Measurements from ENCODE around the gene RALB.
"Not testable (repeated sequence)": the region's sequence is repeated elsewhere in the genome, so short reads cannot be mapped to it uniquely, and the experiment has no call there.

Gene RALB

DNA sequence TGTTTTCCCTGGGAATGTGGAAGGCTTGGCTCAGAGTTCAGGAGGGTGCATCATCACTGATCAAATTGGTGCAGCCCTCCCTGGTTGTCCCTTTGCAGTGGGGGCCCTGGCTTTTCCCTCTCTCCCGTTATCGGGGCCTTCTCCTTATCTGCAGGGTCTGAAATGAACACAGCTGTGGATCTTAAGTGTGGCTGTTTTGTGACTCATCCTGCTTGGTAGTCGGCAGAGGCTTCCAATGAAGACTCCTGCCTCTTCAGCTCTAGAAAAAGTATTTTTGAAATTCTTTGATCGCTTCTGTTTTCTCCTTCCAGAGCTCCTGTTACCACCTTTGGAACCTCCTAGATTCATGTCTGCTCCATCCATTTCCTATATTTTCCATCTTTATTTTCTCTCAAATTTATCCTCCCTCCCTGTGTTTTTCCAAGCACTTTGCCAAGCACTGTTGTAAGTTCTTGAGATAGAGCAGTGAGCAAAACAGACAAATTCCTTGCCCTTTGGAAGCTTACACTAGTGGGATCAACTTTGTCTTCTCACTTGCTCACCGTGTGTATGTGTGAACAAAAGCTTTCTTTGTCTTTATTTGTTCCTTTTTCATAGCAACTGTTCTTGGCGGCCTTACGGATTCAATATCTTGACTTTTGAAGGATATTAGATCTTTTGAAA lies 45.7 kb downstream of the RALB start:
- no peak for DNase-seq

DNA sequence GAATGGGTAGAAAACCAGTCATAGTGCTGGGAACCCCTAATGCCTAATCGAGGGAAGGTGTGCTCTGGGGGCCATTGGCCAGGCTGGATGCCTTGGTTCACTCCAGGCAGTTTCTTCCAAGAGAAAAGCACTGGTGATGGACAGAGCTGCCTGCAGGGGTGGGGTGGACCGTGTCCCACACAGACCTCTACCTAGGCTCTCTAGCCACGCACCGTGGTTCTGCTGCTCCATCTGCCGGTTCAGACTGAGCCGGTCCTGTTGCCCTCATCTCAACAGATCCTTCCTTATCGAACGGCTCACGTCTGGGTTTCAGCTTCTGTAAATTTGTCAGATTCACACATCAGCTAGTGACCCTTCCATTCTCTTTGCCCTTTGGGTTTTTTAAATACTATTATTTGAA lies 46.4 kb downstream of the RALB start:
- DNase-seq, result no peak

DNA sequence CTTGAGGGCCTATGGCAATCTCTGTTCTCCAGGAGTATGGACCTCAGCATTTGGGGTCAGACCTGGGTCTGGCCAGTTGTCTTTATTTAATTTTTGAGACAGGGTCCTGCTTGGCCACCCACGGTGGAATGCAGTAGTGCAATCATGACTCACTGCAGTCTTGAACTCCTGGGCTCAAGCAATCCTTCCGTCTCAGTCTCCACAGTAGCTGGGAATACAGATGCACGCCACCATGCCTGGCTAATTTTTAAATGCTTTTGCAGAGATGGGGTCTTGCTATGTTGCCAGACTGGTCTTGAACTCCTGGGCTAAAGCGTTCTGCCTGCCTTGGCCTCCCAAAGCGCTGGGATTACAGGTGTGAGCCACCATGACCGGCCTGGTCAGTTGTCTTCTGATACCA lies 46.9 kb downstream of the RALB start:
- DNase-seq, result no peak

DNA sequence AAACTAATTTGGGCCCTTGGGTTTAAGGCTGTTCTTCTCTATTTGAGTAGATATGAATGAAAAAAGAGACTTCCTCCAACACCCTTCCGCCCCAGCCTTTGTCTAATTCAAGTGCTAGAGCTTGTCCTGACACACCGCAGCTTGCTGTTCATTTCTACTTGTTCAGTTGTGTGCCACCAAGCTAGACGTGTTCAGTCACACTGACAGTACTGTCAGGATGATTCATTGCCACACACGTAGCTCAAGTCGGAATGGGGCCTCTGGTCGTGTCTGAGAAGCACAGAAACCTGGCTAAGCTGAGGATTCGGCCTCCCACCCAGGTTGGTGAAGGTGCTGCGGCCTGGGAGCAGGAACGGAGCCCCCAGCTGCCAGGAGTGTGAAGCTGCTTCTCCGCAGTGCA lies 47.7 kb downstream of the RALB start:
- DNase-seq, result no peak

DNA sequence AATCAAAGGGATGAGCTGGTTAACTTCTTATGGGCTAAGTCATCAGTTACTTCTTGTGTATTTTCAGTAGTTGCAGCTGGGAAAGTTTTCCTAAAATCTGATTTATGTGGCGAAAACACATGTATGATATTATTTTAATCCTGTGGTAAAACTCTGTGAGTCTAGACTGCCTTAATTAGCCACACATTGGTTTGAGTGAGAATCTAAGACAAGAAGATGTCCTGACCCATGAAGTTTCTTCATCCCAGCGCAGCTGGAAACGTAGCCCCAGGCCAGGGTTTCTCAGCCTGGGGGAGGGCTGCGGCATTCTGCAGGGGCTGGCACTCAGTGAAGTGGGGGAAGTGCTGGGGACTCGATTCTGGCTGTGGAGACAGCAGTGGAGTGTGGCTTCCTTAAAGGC lies 48.6 kb downstream of the RALB start:
- no peak for DNase-seq

DNA sequence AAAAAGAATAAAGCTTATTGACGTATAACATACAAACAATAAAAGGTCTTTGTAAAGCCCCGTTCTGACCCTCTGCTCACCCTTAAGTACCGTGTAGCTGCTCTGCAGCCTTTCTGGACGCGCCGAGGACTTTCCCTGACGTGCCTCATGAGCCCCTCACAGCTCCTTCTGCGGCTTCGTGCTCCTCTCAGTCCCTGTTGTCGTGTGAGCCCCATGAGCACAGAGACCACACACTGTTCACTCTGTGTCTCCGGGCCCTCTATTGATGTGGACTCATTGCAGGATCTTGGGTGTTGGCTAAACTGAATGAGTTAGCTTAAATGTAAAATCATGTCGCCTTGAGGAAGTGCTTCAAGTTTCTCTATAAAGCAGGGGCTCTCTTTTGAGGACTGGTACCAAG lies 49.6 kb downstream of the RALB start:
- no peak for DNase-seq

DNA sequence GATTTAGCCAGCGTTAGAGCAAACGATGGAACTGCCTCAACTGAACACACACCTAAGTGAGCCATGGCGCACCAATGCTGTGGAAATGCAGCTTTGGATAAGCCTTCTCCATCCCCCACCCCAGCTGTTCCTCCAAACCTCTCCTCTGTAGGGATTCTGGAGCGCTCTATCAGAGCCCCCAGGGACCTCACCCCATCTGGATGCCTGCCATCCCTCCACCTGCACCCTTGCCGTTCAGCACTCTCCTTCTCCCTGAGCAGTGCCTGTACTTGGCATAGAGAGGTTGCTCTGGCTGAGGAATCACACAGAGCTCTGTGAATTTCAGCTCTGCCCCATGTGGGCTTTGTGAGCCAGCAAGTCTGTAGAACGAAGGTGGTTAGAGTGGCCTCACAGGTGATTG lies 50.5 kb downstream of the RALB start:
- DNase-seq, result no peak

DNA sequence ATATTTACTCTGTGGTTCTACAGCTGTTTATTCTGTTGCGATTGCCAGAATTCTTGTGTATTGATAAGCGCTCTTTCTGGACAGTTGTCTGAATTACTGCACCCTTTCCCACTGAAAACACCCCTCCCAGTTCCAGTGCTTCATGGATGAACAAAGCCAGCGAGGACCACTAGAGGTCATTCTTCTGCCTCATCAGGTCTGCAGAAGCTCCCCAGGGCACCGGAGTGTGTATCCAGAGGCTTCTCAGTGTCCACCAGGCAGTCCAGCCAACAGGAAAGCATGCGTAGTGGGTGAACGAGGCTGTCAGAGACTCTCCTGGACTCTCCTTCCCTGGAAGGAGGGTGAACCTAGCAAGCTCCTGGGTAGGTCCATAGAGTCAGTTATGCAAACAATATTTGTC lies 52.6 kb downstream of the RALB start:
- DNase-seq, result peak in 2 of 3 donors; percentile 11 to 17

DNA sequence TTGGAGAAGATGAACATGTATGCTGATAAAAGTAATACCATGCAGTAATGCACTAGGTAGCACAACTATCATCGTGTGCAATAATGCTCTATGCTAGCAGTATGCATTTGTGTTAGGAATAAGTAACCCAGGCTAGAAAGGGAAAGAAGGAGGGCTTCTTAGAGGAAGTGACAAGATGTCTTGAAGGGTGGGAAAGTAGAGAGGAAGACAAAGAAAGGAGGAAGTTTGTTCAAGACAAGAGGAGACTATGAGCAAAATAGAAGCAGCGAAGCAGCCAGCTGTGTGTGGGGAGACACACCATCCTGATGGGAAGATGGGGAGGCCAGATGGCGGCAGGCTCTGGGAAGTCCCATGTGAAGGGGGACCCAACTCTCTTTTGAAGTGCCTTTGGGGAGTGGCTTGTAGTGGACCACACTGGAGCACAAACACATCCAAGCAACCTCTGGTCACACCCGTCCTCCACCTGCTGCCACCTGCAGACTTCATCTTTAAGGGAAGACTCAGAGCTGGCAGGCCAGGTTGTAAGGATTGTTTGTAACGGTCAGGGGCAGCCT lies 53.4 kb downstream of the RALB start:
- peak; percentile 7 to 42 (median 24) for DNase-seq

DNA sequence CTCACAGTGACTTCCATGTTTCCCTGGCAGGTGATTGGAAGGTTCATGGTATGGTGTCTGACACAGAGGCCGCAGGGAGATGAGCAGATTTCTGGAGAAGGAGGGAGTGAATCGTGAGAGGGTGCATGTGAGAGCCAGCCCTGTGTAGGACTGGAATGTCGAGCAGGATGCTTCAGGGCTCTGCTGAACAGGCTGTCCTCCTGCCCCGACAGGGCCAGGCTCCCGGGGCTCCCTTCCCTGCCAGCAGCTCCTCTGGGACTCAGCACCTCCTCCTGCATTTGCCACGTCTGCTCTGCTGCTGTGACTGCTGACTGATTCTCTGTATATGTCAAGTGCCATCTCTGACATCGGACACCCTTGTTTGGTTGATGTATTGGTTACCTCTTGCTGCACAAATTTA lies 54.8 kb downstream of the RALB start:
- DNase-seq, result no peak

DNA sequence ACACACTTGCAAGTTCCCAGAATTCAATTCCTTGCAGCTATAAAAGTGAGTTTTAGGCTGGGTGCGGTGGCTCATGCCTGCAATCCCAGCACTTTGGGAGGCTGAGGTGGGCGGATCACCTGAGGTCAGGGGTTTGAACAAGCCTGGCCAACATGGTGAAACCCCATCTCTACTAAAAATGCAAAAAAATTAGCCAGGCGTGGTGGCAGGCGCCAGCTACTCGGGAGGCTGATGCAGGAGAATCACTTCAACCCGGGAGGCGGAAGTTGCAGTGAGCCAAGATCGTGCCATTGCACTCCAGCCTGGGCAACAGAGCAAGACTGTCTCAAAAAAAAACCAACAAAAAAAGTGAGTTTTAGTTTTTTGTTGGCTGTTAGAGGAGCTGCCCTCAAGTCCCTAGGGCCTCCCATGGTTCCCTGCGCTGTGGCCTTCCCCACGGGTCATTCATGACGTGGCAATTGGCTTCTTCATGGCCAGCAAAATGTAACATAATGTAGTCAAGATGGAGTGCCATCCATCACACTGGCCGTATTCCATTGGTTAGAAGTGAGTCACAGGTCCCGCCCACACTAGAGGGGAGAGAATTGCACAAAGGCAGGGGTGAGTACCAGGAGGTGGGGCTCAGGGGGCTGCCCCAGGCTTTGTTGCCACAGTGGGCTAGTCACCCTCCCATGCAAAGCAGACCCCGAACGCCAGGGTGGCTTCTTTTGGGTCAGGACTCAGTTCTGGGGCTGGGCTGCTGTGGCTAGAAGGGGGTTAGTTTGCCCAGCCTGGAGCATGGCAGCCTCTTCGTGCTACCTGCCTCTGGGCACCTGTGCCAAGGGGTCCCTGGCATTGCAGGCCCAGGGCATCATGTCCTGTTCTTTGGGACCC lies 55.6 kb downstream of the RALB start:
- DNase-seq, result peak; percentile 22 to 35 (median 31)

DNA sequence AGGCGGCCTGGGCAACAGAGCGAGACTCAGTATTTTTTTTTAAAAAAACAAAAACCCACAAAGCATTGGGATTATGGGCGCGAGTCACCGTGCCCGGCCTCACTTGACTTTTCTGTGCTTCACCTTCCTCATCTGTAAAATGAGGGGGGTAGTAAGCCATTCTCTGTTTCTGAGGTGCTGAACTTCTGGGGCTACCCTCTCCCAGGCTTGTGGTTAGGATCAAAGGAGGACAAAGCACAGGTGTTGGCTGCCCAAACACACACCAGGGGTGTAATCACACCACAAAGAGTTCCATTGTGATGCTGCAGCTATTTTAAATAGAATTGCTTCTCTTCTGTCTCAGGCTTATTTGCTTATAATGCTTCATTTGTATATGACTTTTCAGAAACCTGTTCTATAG lies 57.5 kb downstream of the RALB start:
- DNase-seq, result no peak

DNA sequence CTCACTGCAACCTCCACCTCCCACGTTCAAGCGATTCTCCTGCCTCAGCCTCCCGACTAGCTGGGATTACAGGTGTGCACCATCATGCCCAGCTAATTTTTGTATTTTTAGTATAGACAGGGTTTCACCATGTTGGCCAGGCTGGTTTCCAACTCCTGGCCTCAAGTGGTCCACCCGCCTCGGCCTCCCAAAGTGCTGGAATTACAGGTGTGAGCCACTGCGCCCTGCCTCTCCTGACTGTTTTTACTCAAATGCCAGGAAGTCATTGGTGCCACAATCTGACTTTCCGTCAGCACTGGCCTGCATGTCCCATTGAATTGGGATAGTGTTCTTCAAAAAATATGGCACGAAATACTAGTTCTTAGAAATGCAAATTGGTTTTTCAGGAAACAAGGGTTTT lies 58.2 kb downstream of the RALB start:
- not testable (repeated sequence) for DNase-seq

DNA sequence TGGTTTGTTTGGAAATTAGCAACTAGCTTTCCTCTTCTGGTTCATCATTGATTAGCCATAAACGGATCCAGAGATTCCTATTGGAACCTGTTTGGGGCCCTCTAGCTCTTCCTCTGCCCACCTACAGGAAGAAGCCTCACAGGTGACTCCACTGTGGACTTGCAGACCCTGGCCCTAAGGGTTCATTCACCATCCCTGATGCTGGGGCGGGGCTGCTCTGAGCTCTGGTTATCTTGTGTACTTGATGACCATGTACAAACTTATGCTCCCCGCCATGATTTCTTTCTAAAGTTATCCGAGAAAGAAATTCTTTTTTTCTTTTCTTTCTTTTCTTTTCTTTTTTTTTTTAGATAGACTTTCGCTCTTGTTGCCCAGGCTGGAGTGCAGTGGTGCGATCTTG lies 59.4 kb downstream of the RALB start:
- no peak for DNase-seq

DNA sequence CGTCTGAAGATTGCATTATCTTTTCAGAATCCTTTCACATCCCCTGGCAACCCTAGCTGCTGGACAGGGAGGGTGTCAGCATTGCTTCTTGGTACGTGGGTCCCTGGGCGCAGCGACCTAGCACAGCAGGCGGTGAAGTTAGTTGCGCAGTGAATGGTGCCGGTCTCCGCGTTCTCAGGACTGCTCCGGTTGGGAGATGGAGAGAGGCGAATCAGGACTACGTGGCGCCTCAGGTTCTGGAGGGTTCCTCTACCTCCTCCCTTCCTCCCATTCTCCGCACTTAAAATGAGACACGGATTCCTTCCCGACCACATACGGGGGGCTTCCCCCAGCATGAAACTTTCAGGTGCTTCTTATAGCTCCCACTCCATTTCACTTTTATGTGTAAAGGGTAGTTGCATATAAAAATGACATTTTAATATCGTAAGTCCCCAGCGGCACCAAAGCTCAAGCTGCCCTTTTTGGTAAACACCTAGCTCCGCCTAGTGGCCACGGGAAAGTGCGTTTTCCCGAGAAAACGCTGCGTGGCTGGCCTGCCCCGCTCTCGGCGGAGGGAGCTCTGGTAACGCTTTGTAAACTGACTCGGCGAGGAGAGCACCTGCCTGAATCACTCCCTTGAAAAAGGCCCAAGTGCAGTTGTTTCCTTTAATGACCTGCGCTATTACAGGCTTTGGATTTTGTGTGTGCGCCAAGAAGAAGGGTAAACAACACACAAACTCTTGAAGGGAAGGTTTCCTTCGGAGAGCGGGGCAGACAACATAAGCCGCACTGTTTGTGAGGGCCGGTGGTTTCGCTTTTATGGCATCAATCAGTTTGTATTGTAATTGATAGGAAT lies 60.4 kb downstream of the RALB start:
- peak; percentile 73 to 87 (median 84) for DNase-seq

DNA sequence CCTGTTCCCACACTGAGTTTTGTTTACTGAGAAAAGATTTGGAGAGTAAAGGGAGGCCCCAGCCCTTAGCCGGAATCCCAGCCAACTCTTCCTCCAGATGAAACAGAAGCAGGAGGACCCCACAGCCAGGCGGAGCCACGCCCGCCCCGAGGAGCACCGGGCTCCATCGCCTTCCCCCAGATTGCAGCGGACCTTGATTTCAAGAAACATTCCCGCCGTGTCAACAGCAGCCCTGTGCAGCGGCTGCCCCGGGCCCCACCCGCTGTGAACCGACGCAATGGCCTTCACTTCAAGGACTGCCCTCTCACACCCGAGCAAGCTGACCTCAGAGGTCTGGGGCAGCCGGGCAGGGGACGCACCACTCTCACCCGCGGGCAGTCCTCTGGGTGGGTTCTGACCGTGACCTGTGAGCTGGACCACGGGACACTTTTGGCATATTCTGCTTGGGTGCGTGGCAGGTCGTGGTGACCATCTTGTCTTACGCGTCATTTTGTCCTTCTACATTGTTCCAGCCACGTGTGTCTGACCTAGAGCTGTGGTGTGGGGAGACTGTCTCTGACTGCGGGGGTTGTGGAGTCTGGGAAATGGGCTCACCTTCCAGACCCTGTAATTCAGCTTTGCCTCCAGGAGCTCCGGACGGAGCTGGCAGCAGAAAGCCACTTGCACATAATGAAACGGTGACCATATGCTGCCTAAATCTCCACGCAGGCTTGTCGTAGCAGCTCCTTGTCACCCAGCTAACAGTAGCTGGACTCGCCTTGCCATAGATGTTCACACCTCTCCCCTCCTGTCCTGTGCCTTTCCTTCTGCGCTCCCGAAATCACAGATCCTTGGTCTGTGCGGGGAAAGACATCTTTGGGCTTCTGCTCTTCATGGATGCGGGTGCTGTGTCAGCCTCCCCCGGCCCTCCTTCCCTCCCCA lies 61.3 kb downstream of the RALB start:
- DNase-seq, result no peak

DNA sequence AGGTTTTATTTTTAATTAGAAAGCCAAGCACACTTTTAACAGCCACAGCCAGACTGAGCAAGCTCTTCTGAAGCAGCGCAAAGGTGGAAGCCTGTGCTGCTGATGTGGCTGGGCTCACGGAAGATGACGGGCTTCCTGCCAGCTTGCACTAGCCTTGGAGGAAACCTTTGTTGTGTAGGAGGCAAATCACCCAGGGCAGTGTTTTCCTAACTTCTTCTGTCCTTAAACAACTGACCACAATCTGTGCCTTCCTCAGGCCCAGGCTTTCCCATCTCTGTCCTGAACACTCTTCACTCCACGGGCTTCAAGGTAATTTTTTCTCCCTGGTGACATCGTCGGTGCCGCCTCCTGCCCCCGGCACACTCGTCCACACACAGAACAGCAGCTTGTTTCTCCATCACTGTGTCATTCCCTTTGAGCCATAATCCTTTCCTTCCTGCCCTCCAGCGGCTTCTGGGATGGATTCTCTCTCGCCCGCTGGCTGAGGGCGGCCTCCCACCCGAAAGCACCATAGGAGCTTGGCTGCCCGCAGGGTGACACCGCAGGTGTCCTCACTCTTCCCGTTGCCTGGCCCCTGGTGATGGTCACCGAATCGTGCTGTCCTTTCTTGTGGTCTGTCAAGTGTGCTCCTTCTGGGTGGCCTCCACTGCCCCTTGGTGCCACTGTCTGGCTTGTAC lies 62.2 kb downstream of the RALB start:
- peak in 1 of 3 donors; percentile 15 for DNase-seq

DNA sequence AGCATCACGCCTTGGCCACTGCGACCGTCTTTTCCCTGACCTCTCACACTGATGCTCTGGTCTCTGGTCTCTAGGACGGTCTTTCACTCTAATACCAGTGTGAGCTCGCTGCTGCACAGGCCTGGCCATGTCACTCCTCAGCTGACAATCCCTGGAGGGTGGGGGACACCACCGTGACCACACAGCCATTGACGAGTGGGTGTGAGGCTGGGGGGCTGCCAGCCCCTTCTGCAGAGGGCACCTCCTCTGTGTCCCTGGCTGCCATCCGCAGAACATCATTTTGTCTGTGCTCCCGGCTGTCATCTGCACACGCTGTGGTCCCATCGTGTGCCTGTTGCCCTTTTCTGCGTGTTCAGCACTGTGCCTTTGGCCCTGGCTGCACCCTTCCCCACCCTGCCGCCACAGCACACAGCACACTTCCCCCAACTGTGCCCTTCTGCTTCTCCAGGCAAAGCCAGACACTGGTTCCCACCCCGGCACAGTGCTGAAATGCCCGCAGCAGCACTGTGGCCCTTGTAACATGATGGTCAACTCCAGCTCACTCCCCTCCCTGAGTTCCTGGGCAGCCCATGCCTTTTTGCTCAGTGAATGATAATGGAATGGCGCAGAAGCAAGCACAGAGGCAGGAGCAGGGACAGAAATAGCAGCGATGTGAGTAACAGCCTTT lies 62.8 kb downstream of the RALB start:
- DNase-seq, result no peak

DNA sequence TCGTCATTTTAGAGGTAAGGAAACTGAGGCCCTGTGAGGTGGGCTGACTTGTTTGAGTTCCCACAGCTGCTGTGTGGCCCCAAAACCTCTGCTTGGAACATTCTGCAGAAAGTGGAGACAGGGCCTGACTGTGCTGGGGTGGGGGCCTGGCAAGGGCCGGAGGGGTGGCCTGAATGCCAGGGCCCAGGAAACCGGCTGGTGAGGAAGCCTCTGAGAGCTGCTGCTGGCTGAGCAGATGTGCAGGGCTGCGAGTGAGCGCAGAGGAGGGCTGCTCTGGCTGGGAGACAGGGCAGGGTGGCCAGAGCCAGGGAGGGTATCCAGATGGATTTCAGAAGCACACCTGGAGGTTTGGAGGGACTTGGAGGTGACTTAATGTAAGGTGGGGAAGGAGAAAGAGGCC lies 63.4 kb downstream of the RALB start:
- no peak for DNase-seq

DNA sequence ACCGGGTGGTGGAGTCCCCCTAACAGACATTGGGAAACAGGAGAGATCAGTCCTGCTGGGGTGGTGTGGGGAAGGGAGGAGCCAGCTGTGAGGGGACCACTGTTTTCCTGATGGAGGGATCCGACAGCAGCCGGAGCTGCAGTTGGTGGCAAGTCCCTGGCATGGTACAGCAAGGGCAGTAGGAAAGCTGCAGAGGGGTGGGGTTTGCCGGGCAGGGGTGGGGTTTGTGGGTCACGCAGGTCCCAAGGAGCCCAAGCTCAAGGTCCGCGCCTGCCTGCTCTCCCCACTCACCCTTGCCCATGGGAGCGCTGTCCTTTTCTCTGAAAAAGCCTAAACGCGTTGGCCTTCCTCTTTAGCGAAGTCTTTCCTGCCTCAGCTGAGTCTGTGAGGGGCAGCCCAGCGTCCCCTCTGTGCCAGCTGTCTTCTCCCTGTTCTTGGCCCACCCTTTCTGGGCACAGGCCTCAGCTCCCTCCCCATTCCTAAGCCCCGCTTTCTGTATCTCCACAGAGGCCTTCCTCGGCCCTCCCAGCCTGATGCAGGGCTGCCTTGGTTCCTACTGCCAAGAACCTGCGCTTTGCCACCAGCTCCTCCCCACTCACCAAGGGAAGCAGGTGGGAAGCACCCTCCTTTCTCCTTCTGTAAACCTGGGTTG lies 64.0 kb downstream of the RALB start:
- DNase-seq, result no peak

DNA sequence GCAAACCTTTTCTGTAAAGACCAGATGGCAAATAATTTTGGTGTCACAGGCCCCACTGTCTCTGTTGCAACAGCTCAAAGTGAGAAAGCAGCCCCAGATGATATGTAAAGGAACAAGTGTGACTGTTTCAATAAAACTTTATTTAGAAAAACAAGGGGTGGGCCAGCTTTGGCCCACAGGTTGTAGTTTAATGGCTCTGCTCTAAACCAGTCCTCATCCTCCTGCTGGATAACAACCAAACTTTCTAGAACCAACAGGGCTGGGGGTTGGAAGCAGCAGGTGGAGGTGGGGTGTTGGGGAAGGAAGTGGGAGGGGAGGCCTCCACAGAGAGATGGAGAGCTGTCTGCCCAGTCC lies 64.5 kb downstream of the RALB start:
- DNase-seq, result no peak

Data from suppressor macrophage treated with lipopolysaccharide for 1 hour (primary cell).